HUES48 (cell line): ENCODE measurements around the gene TMEM245.
"Not testable (repeated sequence)": the region's sequence is repeated elsewhere in the genome, so short reads cannot be mapped to it uniquely, and the experiment has no call there.

Experiments used
- H3K27ac ChIP-seq: one replicate; pipeline ENCODE4 v1.7.0; 2013; ENCODE audit warnings: low read depth, low read length, inconsistent platforms
- H3K27me3 ChIP-seq: 2 replicates; pipeline ENCODE4 v1.6.1; 2013; ENCODE audit warnings: mild to moderate bottlenecking, low read length; ENCODE audit not compliant: control insufficient read depth, insufficient read depth
- H3K36me3 ChIP-seq: 2 replicates; pipeline ENCODE4 v1.6.1; 2013; ENCODE audit warnings: low read length; ENCODE audit not compliant: control insufficient read depth, insufficient read depth
- H3K4me1 ChIP-seq: 2 replicates; pipeline ENCODE4 v1.6.1; 2013; ENCODE audit warnings: mild to moderate bottlenecking, low read length; ENCODE audit not compliant: control insufficient read depth, insufficient read depth
- H3K4me3 ChIP-seq: 2 replicates; pipeline ENCODE4 v1.5.1; 2013; ENCODE audit warnings: mild to moderate bottlenecking, low read depth, low read length
- H3K9ac ChIP-seq: 2 replicates; pipeline ENCODE4 v1.6.1; 2013; ENCODE audit warnings: mild to moderate bottlenecking, low read depth, low read length, moderate library complexity
- H3K9me3 ChIP-seq: 2 replicates; pipeline ENCODE4 v1.6.1; 2013; ENCODE audit warnings: low read length; ENCODE audit not compliant: control insufficient read depth, insufficient read depth

TMEM245 gene

DNA sequence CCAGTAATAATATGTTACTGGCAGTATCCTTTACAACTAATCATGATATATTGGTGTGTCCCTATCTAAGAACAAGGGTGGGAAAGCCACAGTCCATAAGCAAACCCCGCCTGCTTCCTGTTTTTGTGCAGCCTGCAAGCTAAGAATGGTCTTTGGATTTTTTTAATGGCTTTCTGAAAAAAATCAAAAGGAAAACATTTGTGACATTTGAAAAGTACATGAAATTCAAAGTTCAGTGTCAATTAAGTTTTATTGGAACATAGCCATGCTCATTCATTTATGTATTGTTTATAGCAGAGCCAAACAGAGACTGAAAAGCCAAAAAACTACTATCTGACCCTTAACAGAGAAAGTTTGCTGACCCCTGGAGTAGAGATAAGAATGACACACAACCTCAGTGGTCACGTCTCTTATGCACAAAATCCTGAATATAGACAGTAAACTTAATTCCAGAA lies 12.8 kb upstream of the TMEM245 start:
- H3K36me3 ChIP-seq, result no peaks in the 10 kb centered on the region
- H3K4me3 ChIP-seq, result no peak overlapping the region
- H3K27me3 ChIP-seq, result no peaks in the 10 kb centered on the region
- H3K4me1 ChIP-seq, result no peaks in the 10 kb centered on the region
- H3K9ac ChIP-seq, result no peak overlapping the region
- no peak overlapping the region for H3K27ac ChIP-seq
- H3K9me3 ChIP-seq, result no peaks in the 10 kb centered on the region

DNA sequence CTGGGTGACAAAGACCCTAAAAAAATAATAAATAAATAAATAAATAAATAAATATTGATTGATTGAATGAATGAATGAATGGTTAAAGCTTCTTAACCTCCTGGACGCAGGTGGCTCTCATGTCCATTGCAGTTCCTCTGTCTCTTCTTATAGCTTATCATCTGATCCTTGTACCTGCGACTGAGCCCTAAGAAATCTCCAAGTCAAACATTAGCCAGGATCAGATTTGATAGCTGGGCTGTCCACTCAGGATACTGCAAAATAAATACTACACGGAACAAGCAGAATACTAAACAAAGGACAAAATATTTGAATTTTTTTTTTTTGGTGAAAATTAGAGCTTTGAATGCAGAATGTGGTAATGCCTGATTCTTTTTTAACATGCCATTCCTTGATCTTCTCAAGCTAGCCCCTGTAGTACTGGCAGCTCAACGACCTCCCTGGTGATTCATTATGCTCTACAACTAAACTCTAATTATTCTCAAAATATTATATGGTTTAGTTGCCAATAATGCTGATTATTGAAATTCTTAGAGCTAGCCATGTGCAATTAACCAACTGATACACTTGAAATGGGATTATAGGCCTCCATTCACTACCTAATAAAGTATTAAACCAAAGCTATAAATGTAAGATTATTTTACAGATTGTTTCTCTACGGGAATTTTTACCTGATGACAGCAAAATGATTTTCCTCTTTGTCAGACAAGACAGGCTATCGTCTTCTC lies 9.9 kb upstream of the TMEM245 start:
- no peaks in the 10 kb centered on the region for H3K27me3 ChIP-seq
- no peaks in the 10 kb centered on the region for H3K4me1 ChIP-seq
- no peaks in the 10 kb centered on the region for H3K36me3 ChIP-seq
- H3K9ac ChIP-seq, result no peak overlapping the region
- H3K9me3 ChIP-seq, result no peaks in the 10 kb centered on the region
- no peak overlapping the region for H3K27ac ChIP-seq
- H3K4me3 ChIP-seq, result no peak overlapping the region

DNA sequence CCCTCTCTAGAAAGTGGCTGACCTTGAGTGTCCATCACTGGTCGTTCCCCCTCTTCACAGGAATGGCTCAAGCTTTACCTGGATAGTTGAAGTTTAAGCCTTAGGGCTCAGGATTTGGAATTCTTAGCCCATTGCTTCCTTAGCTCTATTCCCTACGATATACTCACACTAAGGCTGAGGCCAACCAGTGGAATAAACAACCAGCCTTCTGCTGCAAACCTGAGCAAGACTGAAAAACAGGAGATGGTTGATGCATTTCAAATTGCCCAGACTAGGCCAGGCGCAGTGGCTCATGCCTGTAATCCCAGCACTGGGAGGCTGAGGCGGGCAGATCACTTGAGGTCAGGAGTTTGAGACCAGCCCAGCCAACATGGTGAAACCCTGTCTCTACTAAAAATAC lies 6.9 kb upstream of the TMEM245 start:
- H3K4me3 ChIP-seq, H3K9ac ChIP-seq, H3K4me1 ChIP-seq, H3K36me3 ChIP-seq, H3K27ac ChIP-seq, H3K9me3 ChIP-seq, H3K27me3 ChIP-seq: not testable (repeated sequence)

DNA sequence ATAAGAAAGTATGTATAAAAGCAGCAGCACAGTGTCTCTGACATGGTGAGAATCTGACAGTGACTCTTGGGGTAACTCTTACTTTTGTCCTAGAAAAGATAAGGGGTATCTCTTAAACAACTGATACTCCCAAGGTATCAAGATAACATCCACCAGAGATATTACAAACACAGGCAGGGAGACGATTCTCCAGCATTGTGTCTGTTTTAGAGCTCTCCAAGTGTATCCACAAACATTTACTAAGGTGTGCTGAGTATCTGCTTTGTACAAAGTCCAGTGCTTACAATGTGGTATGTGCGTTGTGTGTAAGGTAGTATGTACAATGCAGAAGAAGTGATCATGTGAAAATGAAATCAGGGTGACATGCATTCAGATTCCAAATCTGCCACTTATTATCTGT lies 4.4 kb upstream of the TMEM245 start:
- Histone ChIP-seq H3K9me3 (no peaks in the 10 kb centered on the region), H3K36me3 (no peaks in the 10 kb centered on the region), H3K9ac (no peak overlapping the region), H3K27me3 (no peaks in the 10 kb centered on the region), H3K4me3 (no peak overlapping the region), H3K4me1 (peaks cover 14% of the 10 kb centered on the region), H3K27ac (no peak overlapping the region)

DNA sequence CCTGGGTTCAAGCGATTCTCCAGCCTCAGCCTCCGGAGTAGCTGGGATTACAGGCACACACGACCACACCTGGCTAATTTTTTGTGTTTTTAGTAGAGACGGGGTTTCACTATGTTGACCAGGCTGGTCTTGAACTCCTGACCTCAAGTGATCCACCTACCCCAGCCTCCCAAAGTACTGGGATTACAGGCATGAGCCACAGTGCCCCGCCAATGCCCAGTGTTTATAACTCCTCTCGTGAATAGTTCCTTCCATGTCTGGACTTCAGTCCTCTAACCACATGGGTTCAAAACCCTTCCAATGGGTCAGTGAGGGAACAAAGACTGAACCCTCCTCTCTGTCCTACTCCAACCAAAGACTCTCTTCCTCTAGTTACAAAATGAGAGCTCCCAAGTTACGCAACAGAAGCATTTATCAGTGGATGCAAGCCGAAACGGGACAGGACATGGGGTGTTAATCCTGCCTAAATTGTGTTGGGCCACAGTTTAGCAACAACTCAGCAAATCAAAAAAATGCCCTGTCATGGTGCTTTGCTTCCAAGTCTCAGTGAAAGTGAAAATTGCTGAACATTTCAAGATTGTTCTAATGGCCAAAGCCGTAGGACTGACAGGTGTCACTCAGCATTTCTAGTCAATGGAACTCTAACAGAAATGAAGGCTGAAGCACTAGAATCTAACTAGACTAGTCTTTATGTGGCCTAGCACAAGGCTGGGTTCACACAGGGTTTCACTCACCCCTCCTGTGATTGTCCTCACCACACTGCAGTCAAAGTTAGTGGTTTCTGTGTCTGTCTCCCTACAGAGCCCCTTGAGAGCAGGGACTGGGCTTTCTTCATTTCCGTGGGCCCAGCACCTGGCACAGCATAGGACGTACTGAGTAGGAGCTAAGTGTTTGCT lies 3.2 kb upstream of the TMEM245 start:
- no peak overlapping the region for H3K27ac ChIP-seq
- no peaks in the 10 kb centered on the region for H3K36me3 ChIP-seq
- H3K4me1 ChIP-seq, result peaks cover 17% of the 10 kb centered on the region
- no peak overlapping the region for H3K9ac ChIP-seq
- no peaks in the 10 kb centered on the region for H3K27me3 ChIP-seq
- H3K9me3 ChIP-seq, result no peaks in the 10 kb centered on the region
- no peak overlapping the region for H3K4me3 ChIP-seq

DNA sequence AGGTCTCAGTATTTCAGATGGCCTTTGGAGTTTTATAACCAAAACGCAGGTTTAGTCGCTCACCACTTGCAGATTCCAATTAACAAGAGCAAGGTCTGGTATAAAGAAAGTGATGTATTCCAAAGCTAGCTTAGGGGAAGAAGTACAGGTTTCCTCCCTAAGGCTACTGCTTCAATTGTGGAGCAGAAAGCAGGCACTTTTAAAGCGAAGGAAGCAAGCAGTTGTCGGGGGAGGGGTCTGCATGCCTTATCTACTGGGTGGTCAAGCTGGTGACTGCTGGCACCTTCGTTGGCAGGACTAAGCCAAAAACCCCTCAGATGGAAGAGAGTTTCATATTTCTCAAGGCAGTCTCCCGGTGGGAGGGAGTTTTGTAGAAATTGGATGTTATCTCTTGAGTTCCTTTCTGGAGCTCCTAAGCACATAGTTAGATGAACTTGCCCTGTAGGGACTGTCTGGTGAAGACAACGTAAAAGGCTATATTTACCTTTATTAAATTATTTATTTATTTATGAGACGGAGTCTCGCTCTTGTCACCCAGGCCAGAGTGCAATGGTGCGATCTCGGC lies 1.6 kb upstream of the TMEM245 start:
- H3K9ac ChIP-seq, result no peak overlapping the region
- H3K4me1 ChIP-seq, result peaks cover 23% of the 10 kb centered on the region
- H3K36me3 ChIP-seq, result 0 out of 2 replicates have a peak, but pooled peaks cover 2% of the 10 kb centered on the region
- no peaks in the 10 kb centered on the region for H3K9me3 ChIP-seq
- no peak overlapping the region for H3K27ac ChIP-seq
- H3K4me3 ChIP-seq, result 0 out of 2 replicates have a peak overlapping the region, but pooled peaks have one; percentile 8
- no peaks in the 10 kb centered on the region for H3K27me3 ChIP-seq

DNA sequence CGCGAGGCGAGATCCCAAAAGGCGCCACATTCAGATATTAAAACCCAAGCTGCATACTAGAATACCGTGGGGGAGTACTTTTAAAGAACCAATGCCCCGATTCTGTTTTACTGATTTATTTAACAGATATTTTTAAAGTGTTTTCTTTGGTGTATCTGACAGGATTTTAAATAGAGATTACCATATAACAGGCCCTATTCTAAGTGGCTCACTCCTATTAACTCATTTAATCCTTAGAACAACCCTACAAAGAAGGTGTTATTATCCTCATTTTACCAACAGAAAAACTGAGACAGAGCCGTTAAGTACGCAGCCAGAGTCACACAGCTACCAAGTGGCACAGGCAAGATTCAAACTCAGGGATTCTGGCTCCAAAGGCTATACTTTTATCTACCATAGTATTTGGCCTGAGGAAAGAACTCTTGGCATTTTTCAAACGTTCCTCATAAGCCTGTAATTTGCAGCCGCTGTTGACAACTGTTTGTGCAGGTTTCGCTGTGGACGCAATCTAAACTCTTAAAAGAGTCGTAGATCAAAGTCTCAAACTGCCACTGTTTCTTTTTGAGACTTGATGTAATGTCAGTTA lies 550 bp upstream of the TMEM245 start:
- Histone ChIP-seq H3K27me3 (no peaks in the 10 kb centered on the region), H3K27ac (no peak overlapping the region), H3K9ac (peak overlapping the region; percentile 54; the same call in 1 of the 2 replicates), H3K4me1 (peaks cover 23% of the 10 kb centered on the region), H3K36me3 (0 out of 2 replicates have a peak, but pooled peaks cover 2% of the 10 kb centered on the region), H3K9me3 (no peaks in the 10 kb centered on the region), H3K4me3 (peak overlapping the region; percentile 90)

DNA sequence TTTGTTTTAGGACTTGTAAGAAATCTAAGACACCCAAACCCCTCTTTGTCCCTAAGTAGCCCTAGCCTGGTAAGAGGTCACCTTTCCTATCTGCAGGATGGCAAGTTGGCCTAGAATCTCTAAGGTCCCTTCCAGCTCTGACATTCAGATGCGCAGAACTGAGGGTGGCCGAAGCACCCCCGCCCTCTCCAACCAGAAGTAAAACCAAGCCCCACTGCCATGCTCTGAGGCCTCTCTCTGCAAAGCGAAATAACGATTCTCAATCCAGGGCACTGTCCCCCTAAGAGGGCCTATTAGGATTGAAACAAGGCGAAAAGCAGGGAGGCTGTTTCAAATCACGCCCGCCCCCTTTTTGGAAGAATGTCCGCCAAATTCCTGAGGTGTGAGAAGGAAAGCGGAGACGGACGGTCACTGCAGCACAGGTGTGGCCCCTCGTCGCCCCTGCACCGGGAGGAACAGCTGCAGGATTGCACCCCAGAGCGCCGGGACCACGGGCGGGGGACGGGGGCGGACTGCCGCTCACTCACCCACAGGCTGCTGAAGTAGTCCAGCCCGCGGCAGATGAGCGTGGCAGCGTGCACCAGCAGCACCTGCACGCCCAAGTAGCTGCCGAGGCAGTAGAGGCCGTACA lies 824 bp downstream of the TMEM245 start:
- H3K4me3 ChIP-seq, result peak overlapping the region; percentile 90
- H3K4me1 ChIP-seq, result peaks cover 28% of the 10 kb centered on the region
- H3K27ac ChIP-seq, result peak overlapping the region; percentile 78
- H3K9ac ChIP-seq, result peak overlapping the region; percentile 89; the same call in 1 of the 2 replicates
- no peaks in the 10 kb centered on the region for H3K9me3 ChIP-seq
- no peaks in the 10 kb centered on the region for H3K27me3 ChIP-seq
- 0 out of 2 replicates have a peak, but pooled peaks cover 2% of the 10 kb centered on the region for H3K36me3 ChIP-seq

DNA sequence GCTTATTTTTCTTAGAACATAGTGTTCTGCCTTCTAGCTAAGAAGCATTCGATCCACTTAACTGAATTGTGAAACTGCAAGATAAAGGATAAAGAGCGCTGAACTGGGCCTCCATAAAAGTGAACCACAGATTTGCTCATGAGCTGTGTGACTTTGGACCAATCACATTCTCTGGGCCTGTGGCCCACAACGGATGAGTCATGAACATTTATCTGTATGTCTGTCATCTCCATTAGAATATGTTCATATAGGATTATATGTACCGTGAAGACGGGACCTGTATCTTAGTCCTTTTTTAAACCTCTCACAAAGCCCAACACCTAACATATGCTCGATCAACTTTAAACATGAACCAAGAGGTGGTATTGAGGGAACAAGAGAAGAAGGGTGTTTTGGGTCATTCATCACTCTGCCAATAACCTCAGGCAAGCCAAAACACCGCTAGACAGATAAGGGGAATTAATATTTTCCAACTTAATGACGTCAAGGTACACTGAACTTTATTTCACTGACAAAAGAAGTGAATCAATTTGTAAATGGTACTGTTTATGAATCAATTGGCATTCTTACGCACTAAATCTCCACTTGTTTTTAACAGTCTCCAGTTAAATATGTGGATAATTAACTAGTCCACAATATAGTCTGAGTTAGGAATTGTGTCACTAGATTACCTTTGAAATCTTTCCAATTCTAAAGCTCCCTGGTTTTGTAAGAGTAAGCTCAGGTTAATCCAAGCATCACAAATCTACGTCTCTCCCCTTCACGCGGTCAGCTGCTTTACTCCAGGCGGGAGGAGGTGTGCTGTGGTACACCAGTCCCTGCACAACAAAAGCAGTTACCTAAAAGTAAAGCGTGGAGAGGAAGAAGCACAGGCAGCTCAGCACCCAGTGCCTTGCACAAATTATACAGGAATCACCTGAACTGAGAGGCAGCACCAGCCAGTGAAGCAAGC lies 1.6 kb downstream of the TMEM245 start:
- Histone ChIP-seq H3K27ac (peak overlapping the region; percentile 78), H3K36me3 (0 out of 2 replicates have a peak, but pooled peaks cover 2% of the 10 kb centered on the region), H3K4me3 (peak overlapping the region; percentile 90), H3K9me3 (no peaks in the 10 kb centered on the region), H3K9ac (peak overlapping the region; percentile 89; the same call in 1 of the 2 replicates), H3K4me1 (peaks cover 28% of the 10 kb centered on the region), H3K27me3 (no peaks in the 10 kb centered on the region)
